ENCODE data around the gene CALHM5. TPM values are rescaled to one million over a fixed set of nuclear protein-coding genes. Genes with fewer than 3 reads are reported as not detected.
A peak's percentile ranks its signal among the peaks of the same experiment; 100 is the strongest.

Gene CALHM5
- total and polyA plus RNA-seq, 3 donors from 2014 or later = 1.5 to 2.0 (median 2.0) TPM

DNA sequence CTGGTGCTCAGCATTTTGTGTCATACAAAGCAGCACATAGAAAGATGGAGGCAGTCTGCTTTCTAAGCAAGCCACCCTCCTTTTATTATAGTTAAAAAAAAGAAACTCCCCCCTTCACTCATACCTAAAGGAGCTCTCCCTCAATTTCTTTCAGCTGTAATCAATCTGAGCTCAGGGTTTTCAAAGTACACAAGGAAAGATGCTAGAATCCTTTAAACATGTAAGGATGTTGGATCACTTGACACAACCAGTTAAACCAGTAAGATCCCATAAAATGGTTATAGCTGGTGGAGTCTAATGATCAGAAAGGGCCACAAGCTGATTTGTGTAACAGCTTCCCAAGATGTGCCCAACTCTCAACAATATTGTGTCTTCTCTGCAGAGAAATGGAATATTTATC is 42.0 kb downstream of the CALHM5 start, which contains the start of gene CALHM4:
Gene CALHM4 (plus strand): TSS at position 301 of the 400 bp plus-strand sequence. CDS start 43 bp downstream, at position 344.
- no peak within 1 kb of the TSS for H3K27ac ChIP-seq
- H3K4me1 ChIP-seq = no peaks in the 10 kb centered on the region
- intact Hi-C loops (cut with DNase I; ENCODE audit: low total_unique reads) = no loop called here
- peak within 1 kb of the TSS in 1 of 2 donors; percentile 18 for H3K4me3 ChIP-seq
- no peaks in the 10 kb centered on the region for H3K9me3 ChIP-seq
- TF ChIP-seq, protein P1, sequence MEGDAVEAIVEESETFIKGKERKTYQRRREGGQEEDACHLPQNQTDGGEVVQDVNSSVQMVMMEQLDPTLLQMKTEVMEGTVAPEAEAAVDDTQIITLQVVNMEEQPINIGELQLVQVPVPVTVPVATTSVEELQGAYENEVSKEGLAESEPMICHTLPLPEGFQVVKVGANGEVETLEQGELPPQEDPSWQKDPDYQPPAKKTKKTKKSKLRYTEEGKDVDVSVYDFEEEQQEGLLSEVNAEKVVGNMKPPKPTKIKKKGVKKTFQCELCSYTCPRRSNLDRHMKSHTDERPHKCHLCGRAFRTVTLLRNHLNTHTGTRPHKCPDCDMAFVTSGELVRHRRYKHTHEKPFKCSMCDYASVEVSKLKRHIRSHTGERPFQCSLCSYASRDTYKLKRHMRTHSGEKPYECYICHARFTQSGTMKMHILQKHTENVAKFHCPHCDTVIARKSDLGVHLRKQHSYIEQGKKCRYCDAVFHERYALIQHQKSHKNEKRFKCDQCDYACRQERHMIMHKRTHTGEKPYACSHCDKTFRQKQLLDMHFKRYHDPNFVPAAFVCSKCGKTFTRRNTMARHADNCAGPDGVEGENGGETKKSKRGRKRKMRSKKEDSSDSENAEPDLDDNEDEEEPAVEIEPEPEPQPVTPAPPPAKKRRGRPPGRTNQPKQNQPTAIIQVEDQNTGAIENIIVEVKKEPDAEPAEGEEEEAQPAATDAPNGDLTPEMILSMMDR (IDR thresholded peaks at IDR 0.05) = no peak
- H3K27me3 ChIP-seq = no peaks in the 10 kb centered on the region
- no peaks in the 10 kb centered on the region for H3K36me3 ChIP-seq (ENCODE audit: low read depth, missing control alignments)
- no peak for DNase-seq

DNA sequence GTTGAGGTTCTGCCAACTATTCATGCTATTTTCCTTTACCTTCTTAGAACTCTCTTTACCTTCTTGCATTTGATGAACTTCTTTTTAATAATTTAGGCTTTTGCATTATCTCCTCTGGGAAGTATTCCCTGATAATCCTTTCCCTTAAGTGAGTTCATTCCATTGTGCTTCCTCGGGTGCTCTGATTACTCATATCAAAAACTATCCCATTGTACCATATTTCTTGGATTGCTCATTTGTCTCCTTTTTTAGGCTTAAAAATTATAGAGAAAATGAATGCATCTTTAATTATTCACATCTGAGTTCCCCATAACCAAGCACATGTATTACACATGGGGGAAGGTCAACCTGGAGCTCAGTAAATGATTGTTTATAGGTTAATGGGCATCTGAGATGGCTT is 44.6 kb downstream of the CALHM5 start:
- TF ChIP-seq, protein P1 (IDR thresholded peaks at IDR 0.05) = no peak
- intact Hi-C loops (cut with DNase I; ENCODE audit: low total_unique reads) = no loop called here
- Histone ChIP-seq H3K4me3 (no peak overlapping the region), H3K27ac (no peak overlapping the region), H3K9me3 (no peaks in the 10 kb centered on the region), H3K36me3 (ENCODE audit: low read depth, missing control alignments) (no peaks in the 10 kb centered on the region), H3K4me1 (no peaks in the 10 kb centered on the region), H3K27me3 (no peaks in the 10 kb centered on the region)
- no peak for DNase-seq
- 67 to 90% methylated on average over 1 of the region's 1 CpG for WGBS, 2 donors

DNA sequence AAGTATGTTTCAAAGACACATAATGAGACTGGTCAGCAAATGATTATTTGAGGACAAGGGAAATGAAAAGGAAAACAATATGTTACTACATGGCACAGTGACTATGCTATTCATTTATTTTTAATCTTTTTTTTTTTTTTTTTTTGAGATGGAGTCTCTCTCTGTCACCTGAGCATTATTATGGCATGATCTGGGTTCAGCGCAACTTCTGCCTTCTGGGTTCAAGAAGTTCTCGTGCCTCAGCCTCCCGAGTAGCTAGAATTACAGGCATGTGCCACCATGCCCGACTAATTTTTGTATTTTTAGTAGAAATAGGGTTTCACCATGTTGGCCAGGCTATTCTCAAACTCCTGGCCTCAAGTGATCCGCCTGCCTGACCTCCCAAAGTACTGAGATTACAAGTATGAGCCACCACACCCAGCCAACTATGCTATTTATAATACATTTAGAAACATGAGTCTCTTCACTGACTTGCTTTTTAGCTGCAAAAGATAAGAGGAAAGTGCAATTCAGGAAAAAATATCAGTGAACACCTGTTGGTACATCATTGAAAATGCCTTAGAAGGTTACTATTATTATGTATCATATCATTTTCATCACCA is 45.5 kb downstream of the CALHM5 start:
- intact Hi-C loops (cut with DNase I; ENCODE audit: low total_unique reads) = no loop called here
- H3K27me3 ChIP-seq = no peaks in the 10 kb centered on the region
- no peak overlapping the region for H3K27ac ChIP-seq
- H3K4me3 ChIP-seq = no peak overlapping the region
- no peak for DNase-seq
- no peaks in the 10 kb centered on the region for H3K4me1 ChIP-seq
- TF ChIP-seq, protein P1 (IDR thresholded peaks at IDR 0.05) = no peak
- no peak for TF ChIP-seq POLR2A (IDR thresholded peaks at IDR 0.05)
- no peaks in the 10 kb centered on the region for H3K36me3 ChIP-seq (ENCODE audit: low read depth, missing control alignments)
- 92% methylated on average over 5 of the region's 5 CpGs for WGBS, 2 donors
- H3K9me3 ChIP-seq = no peaks in the 10 kb centered on the region

DNA sequence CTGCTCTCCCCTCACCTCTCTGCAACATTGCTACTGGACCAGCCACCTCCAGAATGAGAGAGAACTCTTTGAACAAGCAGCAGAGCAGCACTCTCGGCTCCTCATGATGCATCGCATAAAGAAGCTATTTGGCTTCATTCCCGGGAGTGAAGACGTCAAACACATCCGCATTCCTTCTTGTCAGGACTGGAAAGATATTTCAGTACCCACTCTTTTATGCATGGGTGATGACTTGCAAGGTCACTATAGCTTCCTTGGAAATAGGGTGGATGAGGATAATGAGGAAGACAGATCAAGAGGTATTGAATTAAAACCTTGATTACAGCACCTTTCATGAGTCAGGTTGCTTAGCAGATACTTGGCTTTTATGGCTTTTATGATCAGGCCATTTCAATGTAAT is 46.5 kb downstream of the CALHM5 start:
- peaks cover 1% of the 10 kb centered on the region for H3K4me1 ChIP-seq
- no peaks in the 10 kb centered on the region for H3K27me3 ChIP-seq
- TF ChIP-seq, protein P1 (IDR thresholded peaks at IDR 0.05) = no peak
- no peak for TF ChIP-seq POLR2A (IDR thresholded peaks at IDR 0.05)
- DNase-seq = peak; percentile 66
- no peak overlapping the region for H3K4me3 ChIP-seq
- 30 to 42% methylated on average over 5 of the region's 5 CpGs for WGBS, 2 donors
- intact Hi-C loops (cut with DNase I; ENCODE audit: low total_unique reads) = no loop called here
- H3K9me3 ChIP-seq = no peaks in the 10 kb centered on the region
- no peak overlapping the region for H3K27ac ChIP-seq
- no peaks in the 10 kb centered on the region for H3K36me3 ChIP-seq (ENCODE audit: low read depth, missing control alignments)

DNA sequence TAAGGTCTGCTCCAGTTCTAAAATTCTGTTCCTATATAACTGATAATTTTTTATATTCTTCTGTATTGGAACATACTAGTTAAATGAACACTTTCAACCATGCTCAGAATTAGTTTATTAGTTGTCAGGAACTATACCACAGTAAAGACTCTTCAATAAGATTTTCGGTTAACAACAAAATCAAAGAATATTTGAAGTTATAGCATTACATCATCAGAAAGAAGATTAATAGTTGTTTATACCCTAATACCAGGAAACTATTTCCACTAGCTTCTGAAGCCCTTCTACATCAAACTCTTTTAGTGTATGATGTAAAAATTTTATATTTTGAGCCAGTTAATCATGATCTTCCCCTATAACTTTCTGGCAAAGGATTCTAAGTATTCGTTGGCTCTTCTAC is 48.7 kb downstream of the CALHM5 start:
- H3K27me3 ChIP-seq = no peaks in the 10 kb centered on the region
- H3K27ac ChIP-seq = no peak overlapping the region
- no peak for DNase-seq
- WGBS, 2 donors = 87 to 91% methylated on average over 2 of the region's 2 CpGs
- peaks cover 3% of the 10 kb centered on the region for H3K4me1 ChIP-seq
- intact Hi-C loops (cut with DNase I; ENCODE audit: low total_unique reads) = no loop called here
- no peak overlapping the region for H3K4me3 ChIP-seq
- no peaks in the 10 kb centered on the region for H3K36me3 ChIP-seq (ENCODE audit: low read depth, missing control alignments)
- TF ChIP-seq, protein P1 (IDR thresholded peaks at IDR 0.05) = no peak
- no peak for TF ChIP-seq POLR2A (IDR thresholded peaks at IDR 0.05)
- no peaks in the 10 kb centered on the region for H3K9me3 ChIP-seq
